HCT116 (cell line): ENCODE data around the gene EXOC4. TPM values are rescaled to one million over a fixed set of nuclear protein-coding genes. Genes with fewer than 3 reads are reported as not detected.

Source experiments
- ATAC-seq: fragments of 200-7000 bp; cut with Tn5 transposase; 2 replicates; pipeline ENCODE4 v1.9.1; 2020; ENCODE audit warnings: mild to moderate bottlenecking, moderate library complexity
- BruUV-seq: library from RNA; stranded (reverse); fragments of 400-500 nt; replicated peaks from 2 replicates; lab custom pipeline; 2021; lab: Mats Ljungman, UMichigan
- CTCF ChIA-PET: fragments of 300-600 bp; sonication (Branson Sonifier 250); formaldehyde crosslinking; loops from one replicate; lab custom pipeline; 2021; ENCODE audit warnings: antibody characterized with exemption; lab: Charles Lee
- POLR2A ChIA-PET: fragments of 300-600, 350-600 bp; sonication (Branson Sonifier 250); formaldehyde crosslinking; loops from one replicate; lab custom pipeline; 2021; ENCODE audit warnings: antibody characterized with exemption; lab: Charles Lee
- RAD21 ChIA-PET, 2 experiments: fragments of 300-600 bp; sonication (Branson Sonifier 250); formaldehyde crosslinking; loops; one replicate each; lab custom pipeline; 2023; ENCODE audit warnings: low total read pairs in 2 of 2; ENCODE audit not compliant: uncharacterized antibody in 2 of 2, unreplicated experiment in 2 of 2, low non-redundant PET in 1 of 2; lab: Charles Lee
- DNase-seq: peaks from one replicate; pipeline ENCODE4 v3.0.0-alpha.2; 2010; ENCODE audit warnings: low read depth, low spot score
- H2AFZ ChIP-seq: fragments of 200-600 bp; shearing (Covaris generic), sonication (generic); 2 replicates; pipeline ENCODE4 v1.6.1; 2017; ENCODE audit warnings: low read depth, mixed run types, mixed read lengths, antibody characterized with exemption, low read length; ENCODE audit not compliant: poor library complexity, severe bottlenecking
- H3K27ac ChIP-seq: 2 replicates; pipeline ENCODE4 v1.5.1; 2012; ENCODE audit warnings: low read depth, low read length
- H3K27me3 ChIP-seq: fragments of 200-600 bp; sonication (generic); 2 replicates; pipeline ENCODE4 v1.6.1; 2016; ENCODE audit warnings: mixed run types, low read length, mixed read lengths; ENCODE audit not compliant: insufficient read depth
- H3K36me3 ChIP-seq, 2 experiments: fragments of 200-500 bp in 1 of 2; fragments of 200-600 bp in 1 of 2; sonication (Bioruptor generic) in 1 of 2; sonication (generic) in 1 of 2; 2 replicates each; pipeline versions ENCODE4 v1.5.1 to v1.6.1; 2014 to 2016; ENCODE audit warnings: low read length in 2 of 2, inconsistent platforms in 1 of 2, mixed read lengths in 1 of 2, mixed run types in 1 of 2; ENCODE audit not compliant: insufficient read depth in 2 of 2, control insufficient read depth in 1 of 2
- H3K4me1 ChIP-seq, 2 experiments: fragments of 200-600 bp in 1 of 2; sonication (generic) in 1 of 2; 2 replicates each; pipeline versions ENCODE4 v1.5.1 to v1.6.1; 2012 to 2017; ENCODE audit warnings: low read length in 2 of 2, inconsistent platforms in 1 of 2, mild to moderate bottlenecking in 1 of 2, mixed read lengths in 1 of 2, mixed run types in 1 of 2, moderate library complexity in 1 of 2; ENCODE audit not compliant: insufficient read depth in 2 of 2, control insufficient read depth in 1 of 2
- H3K4me2 ChIP-seq: fragments of 200-600 bp; sonication (generic); 2 replicates; pipeline ENCODE4 v1.6.1; 2017; ENCODE audit warnings: mixed run types, low read length, mixed read lengths
- H3K4me3 ChIP-seq, 2 experiments: fragments of 200-600 bp in 1 of 2; sonication (generic) in 1 of 2; replicated peaks in 1 of 2; 2 replicates each; pipeline ENCODE4 v1.5.1; 2011 to 2016; ENCODE audit warnings: low read length in 2 of 2, control low read depth in 1 of 2, low read depth in 1 of 2, mild to moderate bottlenecking in 1 of 2, mixed read lengths in 1 of 2, mixed run types in 1 of 2
- H3K79me2 ChIP-seq: fragments of 200-600 bp; sonication (generic); 2 replicates; pipeline ENCODE4 v1.6.1; 2017; ENCODE audit warnings: mild to moderate bottlenecking, mixed run types, low read length, moderate library complexity, mixed read lengths; ENCODE audit not compliant: insufficient read depth
- H3K9ac ChIP-seq: fragments of 200-600 bp; sonication (generic); 2 replicates; pipeline ENCODE4 v1.6.1; 2016; ENCODE audit warnings: low read length, mixed read lengths
- H3K9me2 ChIP-seq: fragments of 200-600 bp; sonication (generic), shearing (Covaris generic); 2 replicates; pipeline ENCODE4 v1.6.1; 2017; ENCODE audit warnings: mixed run types, mild to moderate bottlenecking, moderate library complexity; ENCODE audit not compliant: insufficient read depth
- H3K9me3 ChIP-seq, 2 experiments: fragments of 200-500 bp in 1 of 2; fragments of 200-600 bp in 1 of 2; sonication (Bioruptor generic) in 1 of 2; sonication (generic) in 1 of 2; 2 replicates each; pipeline ENCODE4 v1.6.1; 2014 to 2017; ENCODE audit warnings: low read length in 2 of 2, mixed read lengths in 2 of 2, inconsistent platforms in 1 of 2, low read depth in 1 of 2, mild to moderate bottlenecking in 1 of 2, mixed run types in 1 of 2, moderate library complexity in 1 of 2; ENCODE audit not compliant: control insufficient read depth in 1 of 2, insufficient read depth in 1 of 2
- H4K20me1 ChIP-seq: fragments of 200-600 bp; sonication (generic), shearing (Covaris generic); 2 replicates; pipeline ENCODE4 v1.6.1; 2017; ENCODE audit warnings: mixed run types, mild to moderate bottlenecking, moderate library complexity; ENCODE audit not compliant: insufficient read depth
- CEBPB ChIP-seq: IDR thresholded peaks from 2 replicates; pipeline ENCODE4 v1.6.1; 2012; ENCODE audit warnings: low read depth
- EGR1 ChIP-seq: IDR thresholded peaks from 2 replicates; pipeline ENCODE4 v1.6.1; 2012; ENCODE audit warnings: low read depth
- ELF1 ChIP-seq: IDR thresholded peaks from 2 replicates; pipeline ENCODE4 v1.6.1; 2012; ENCODE audit warnings: low read depth, borderline replicate concordance
- EZH2 ChIP-seq: fragments of 200-600 bp; sonication (generic); IDR thresholded peaks from 2 replicates; pipeline ENCODE4 v1.6.1; 2017; ENCODE audit warnings: antibody characterized with exemption, mixed run types
- EZH2phosphoT487 ChIP-seq: fragments of 200-600 bp; IDR thresholded peaks from 2 replicates; pipeline ENCODE4 v1.6.1; 2018; ENCODE audit warnings: antibody characterized with exemption, borderline replicate concordance
- FOSL1 ChIP-seq: IDR thresholded peaks from 2 replicates; pipeline ENCODE4 v1.6.1; 2012; ENCODE audit warnings: low read depth
- JUND ChIP-seq: IDR thresholded peaks from 2 replicates; pipeline ENCODE4 v1.6.1; 2012
- RAD21 ChIP-seq: IDR thresholded peaks from 2 replicates; pipeline ENCODE4 v1.6.1; 2012; ENCODE audit warnings: low read depth, mild to moderate bottlenecking
- TCF7L2 ChIP-seq: IDR thresholded peaks from 2 replicates; pipeline ENCODE4 v1.7.0; 2011; ENCODE audit warnings: borderline replicate concordance, inconsistent platforms; ENCODE audit not compliant: insufficient read depth, insufficient read length; ENCODE audit errors: extremely low read depth
- YY1 ChIP-seq: IDR thresholded peaks from 2 replicates; pipeline ENCODE4 v1.6.1; 2011; ENCODE audit warnings: low read length, low read depth, moderate library complexity, mild to moderate bottlenecking; ENCODE audit not compliant: insufficient replicate concordance; ENCODE audit errors: extremely low read depth
- ZFX ChIP-seq: fragments of 450-650 bp; IDR thresholded peaks from 2 replicates; pipeline ENCODE4 v1.6.1; 2017
- ZNF274 ChIP-seq: fragments of 200-500 bp; sonication (Bioruptor generic); IDR thresholded peaks from 2 replicates; pipeline ENCODE4 v1.6.1; 2014; ENCODE audit warnings: mild to moderate bottlenecking, low read depth, low read length, inconsistent platforms
- intact Hi-C: fragments of 100-400 bp; cut with micrococcal nuclease; formaldehyde crosslinking; loops from 2 replicates; pipeline ENCODE4 v1.10.0; 2022
- total RNA-seq: library from RNA; stranded (reverse); gene quantifications from one replicate; pipeline ENCODE4 v1.2.1, GENCODE V29; 2021; ENCODE audit not compliant: unreplicated experiment
- TF ChIP-seq, protein P1 (sequence below): IDR thresholded peaks from 2 replicates; pipeline ENCODE4 v1.6.1; 2012; ENCODE audit warnings: low read depth
- TF ChIP-seq, protein P2 (sequence below), 3 experiments: fragments of 200-600 bp in 1 of 3; sonication (generic) in 1 of 3; IDR thresholded peaks in 2 of 3; conservative IDR thresholded peaks in 1 of 3; 2 replicates each; pipeline ENCODE4 v1.5.1; 2012 to 2017; ENCODE audit warnings: low read depth in 2 of 3, low read length in 2 of 3, antibody characterized with exemption in 1 of 3, borderline replicate concordance in 1 of 3, control low read depth in 1 of 3, mild to moderate bottlenecking in 1 of 3, mixed read lengths in 1 of 3, mixed run types in 1 of 3, moderate library complexity in 1 of 3; ENCODE audit not compliant: insufficient read depth in 1 of 3
- TF ChIP-seq, protein P3 (sequence below): IDR thresholded peaks from 2 replicates; pipeline ENCODE4 v1.6.1; 2012

EXOC4 gene
- total RNA-seq, 1 experiment from 2014 or later, result 40.3 TPM

DNA sequence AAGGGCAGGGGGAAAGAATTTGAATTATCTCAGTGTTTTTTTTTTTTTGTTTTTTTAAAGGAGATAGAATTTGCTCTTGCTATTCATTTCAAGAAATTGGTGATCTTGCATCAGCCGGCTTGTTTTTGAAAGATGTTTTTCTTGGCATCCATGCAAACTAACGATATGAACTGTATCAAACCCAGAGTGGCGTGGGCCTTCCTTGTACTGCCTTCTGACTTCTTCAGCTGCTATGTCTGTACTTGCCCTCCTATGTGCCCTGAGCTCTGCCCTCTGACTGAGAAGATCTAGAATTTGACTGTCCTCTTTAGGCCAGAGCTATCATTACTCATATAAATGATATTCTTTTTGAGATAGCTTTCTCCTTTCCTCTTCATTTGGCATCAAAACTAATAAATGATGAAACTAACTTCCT is 183.1 kb downstream of the EXOC4 start:
- CTCF ChIA-PET, result no interaction called here
- intact Hi-C loops, result no loop called here
- H3K27ac ChIP-seq, result no peak overlapping the region
- H3K79me2 ChIP-seq, result no peaks in the 10 kb centered on the region
- no peaks in the 10 kb centered on the region for H3K9me2 ChIP-seq
- H3K9me3 ChIP-seq, result no peaks in the 10 kb centered on the region
- ATAC-seq (no peak), DNase-seq (no peak)
- H3K4me1 ChIP-seq, result no peaks in the 10 kb centered on the region
- H3K4me2 ChIP-seq, result no peak overlapping the region
- POLR2A ChIA-PET, result no interaction called here
- H3K36me3 ChIP-seq, result no peaks in the 10 kb centered on the region
- H4K20me1 ChIP-seq, result no peaks in the 10 kb centered on the region
- RAD21 ChIA-PET, result no interaction called here
- peak; percentile 34; the same call in 1 of the 2 replicates for TF ChIP-seq CEBPB
- no peak for TF ChIP-seq EGR1
- TF ChIP-seq, all 23 proteins: peak for 1
- Histone ChIP-seq H3K27me3 (no peaks in the 10 kb centered on the region), H2AFZ (no peak overlapping the region), H3K4me3 (no peak overlapping the region), H3K9ac (no peak overlapping the region)
- no TSS peak for BruUV-seq

DNA sequence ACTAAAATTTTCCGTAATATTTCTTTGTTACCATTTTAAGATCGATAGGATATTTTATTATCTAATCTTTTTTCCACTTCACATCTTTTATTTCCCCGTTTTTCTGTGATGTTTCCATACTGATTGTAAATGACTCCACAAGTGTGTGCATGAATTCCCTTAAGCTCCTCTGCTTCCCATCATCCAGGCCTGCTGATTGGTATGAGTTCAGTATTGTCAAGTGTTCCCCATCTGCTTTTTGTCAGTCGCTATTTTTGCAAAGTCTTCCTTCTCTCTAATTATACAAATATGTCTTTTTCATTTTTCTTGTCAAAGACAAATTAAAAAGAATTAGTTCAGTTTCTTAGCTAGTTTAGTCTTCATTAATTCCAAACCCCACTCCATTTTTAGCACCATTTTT is 184.7 kb downstream of the EXOC4 start:
- H3K9me2 ChIP-seq, result no peaks in the 10 kb centered on the region
- no peak overlapping the region for H3K4me2 ChIP-seq
- ChIA-PET RAD21 (no interaction called here), CTCF (no interaction called here), POLR2A (no interaction called here)
- H4K20me1 ChIP-seq, result no peaks in the 10 kb centered on the region
- H3K36me3 ChIP-seq, result no peaks in the 10 kb centered on the region
- H3K27ac ChIP-seq, result no peak overlapping the region
- no peak for TF ChIP-seq FOSL1
- no peak for TF ChIP-seq ZFX
- no peak for TF ChIP-seq YY1
- no peak for TF ChIP-seq JUND
- TF ChIP-seq ZNF274, result no peak
- TF ChIP-seq TCF7L2, result no peak
- TF ChIP-seq ELF1, result no peak
- TF ChIP-seq, protein P1, sequence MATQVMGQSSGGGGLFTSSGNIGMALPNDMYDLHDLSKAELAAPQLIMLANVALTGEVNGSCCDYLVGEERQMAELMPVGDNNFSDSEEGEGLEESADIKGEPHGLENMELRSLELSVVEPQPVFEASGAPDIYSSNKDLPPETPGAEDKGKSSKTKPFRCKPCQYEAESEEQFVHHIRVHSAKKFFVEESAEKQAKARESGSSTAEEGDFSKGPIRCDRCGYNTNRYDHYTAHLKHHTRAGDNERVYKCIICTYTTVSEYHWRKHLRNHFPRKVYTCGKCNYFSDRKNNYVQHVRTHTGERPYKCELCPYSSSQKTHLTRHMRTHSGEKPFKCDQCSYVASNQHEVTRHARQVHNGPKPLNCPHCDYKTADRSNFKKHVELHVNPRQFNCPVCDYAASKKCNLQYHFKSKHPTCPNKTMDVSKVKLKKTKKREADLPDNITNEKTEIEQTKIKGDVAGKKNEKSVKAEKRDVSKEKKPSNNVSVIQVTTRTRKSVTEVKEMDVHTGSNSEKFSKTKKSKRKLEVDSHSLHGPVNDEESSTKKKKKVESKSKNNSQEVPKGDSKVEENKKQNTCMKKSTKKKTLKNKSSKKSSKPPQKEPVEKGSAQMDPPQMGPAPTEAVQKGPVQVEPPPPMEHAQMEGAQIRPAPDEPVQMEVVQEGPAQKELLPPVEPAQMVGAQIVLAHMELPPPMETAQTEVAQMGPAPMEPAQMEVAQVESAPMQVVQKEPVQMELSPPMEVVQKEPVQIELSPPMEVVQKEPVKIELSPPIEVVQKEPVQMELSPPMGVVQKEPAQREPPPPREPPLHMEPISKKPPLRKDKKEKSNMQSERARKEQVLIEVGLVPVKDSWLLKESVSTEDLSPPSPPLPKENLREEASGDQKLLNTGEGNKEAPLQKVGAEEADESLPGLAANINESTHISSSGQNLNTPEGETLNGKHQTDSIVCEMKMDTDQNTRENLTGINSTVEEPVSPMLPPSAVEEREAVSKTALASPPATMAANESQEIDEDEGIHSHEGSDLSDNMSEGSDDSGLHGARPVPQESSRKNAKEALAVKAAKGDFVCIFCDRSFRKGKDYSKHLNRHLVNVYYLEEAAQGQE, result no peak
- no peak for TF ChIP-seq EZH2phosphoT487
- TF ChIP-seq, protein P2, sequence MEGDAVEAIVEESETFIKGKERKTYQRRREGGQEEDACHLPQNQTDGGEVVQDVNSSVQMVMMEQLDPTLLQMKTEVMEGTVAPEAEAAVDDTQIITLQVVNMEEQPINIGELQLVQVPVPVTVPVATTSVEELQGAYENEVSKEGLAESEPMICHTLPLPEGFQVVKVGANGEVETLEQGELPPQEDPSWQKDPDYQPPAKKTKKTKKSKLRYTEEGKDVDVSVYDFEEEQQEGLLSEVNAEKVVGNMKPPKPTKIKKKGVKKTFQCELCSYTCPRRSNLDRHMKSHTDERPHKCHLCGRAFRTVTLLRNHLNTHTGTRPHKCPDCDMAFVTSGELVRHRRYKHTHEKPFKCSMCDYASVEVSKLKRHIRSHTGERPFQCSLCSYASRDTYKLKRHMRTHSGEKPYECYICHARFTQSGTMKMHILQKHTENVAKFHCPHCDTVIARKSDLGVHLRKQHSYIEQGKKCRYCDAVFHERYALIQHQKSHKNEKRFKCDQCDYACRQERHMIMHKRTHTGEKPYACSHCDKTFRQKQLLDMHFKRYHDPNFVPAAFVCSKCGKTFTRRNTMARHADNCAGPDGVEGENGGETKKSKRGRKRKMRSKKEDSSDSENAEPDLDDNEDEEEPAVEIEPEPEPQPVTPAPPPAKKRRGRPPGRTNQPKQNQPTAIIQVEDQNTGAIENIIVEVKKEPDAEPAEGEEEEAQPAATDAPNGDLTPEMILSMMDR (IDR thresholded peaks at IDR 0.05 in 2 of 3, conservative IDR thresholded peaks at IDR 0.05 in 1 of 3; ENCODE audit: borderline replicate concordance in 1 of 3, insufficient read depth in 1 of 3, low read depth in 2 of 3, low read length in 2 of 3), result no peak
- TF ChIP-seq, protein P3, sequence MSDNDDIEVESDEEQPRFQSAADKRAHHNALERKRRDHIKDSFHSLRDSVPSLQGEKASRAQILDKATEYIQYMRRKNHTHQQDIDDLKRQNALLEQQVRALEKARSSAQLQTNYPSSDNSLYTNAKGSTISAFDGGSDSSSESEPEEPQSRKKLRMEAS, result no peak
- TF ChIP-seq EZH2, result no peak
- no peak for TF ChIP-seq RAD21
- no peak for TF ChIP-seq CEBPB
- no peaks in the 10 kb centered on the region for H3K9me3 ChIP-seq
- no peaks in the 10 kb centered on the region for H3K4me1 ChIP-seq
- no peaks in the 10 kb centered on the region for H3K27me3 ChIP-seq
- intact Hi-C loops, result no loop called here
- no TSS peak for BruUV-seq
- no peaks in the 10 kb centered on the region for H3K79me2 ChIP-seq
- H2AFZ ChIP-seq, result no peak overlapping the region
- no peak overlapping the region for H3K4me3 ChIP-seq
- H3K9ac ChIP-seq, result no peak overlapping the region
- ATAC-seq, result no peak
- DNase-seq, result no peak
